Gastrocnemius medialis (tissue), 4 donors: Measurements from ENCODE around the gene DOCK11. TPM values are rescaled to one million over a fixed set of nuclear protein-coding genes. Genes with fewer than 3 reads are reported as not detected.

Experiments
- ATAC-seq, 2 donors: fragments of 150-250 bp; one replicate each; pipeline ENCODE4 v1.9.1; 2016
- DNase-seq, 2 donors: peaks; one replicate each; pipeline ENCODE4 v3.0.0-alpha.2; 2019
- H3K27ac ChIP-seq, 4 donors: fragments of 200-600 bp; sonication (generic); 1 replicate in 1 of 4; 2 replicates in 3 of 4; pipeline ENCODE4 v1.5.1; 2016 to 2018; ENCODE audit warnings: mild to moderate bottlenecking in 2 of 4, moderate library complexity in 1 of 4
- H3K27me3 ChIP-seq, 3 donors: fragments of 200-600 bp; sonication (generic) in 2 of 3; 1 replicate in 1 of 3; 2 replicates in 2 of 3; pipeline versions ENCODE4 v1.5.1 to v1.6.0; 2016 to 2019; ENCODE audit warnings: mild to moderate bottlenecking in 1 of 3, moderate library complexity in 1 of 3
- H3K36me3 ChIP-seq, 2 donors: fragments of 200-600 bp; sonication (generic) in 1 of 2; one replicate each; pipeline ENCODE4 v1.5.1; 2017 to 2018
- H3K4me1 ChIP-seq, 2 donors: fragments of 200-600 bp; sonication (generic) in 1 of 2; one replicate each; pipeline ENCODE4 v1.5.1; 2016 to 2017; ENCODE audit warnings: mild to moderate bottlenecking in 2 of 2
- H3K4me3 ChIP-seq, 4 donors: fragments of 200-600 bp; sonication (generic) in 3 of 4; 1 replicate in 1 of 4; 2 replicates in 3 of 4; pipeline ENCODE4 v1.5.1; 2016 to 2019; ENCODE audit warnings: mild to moderate bottlenecking in 2 of 4
- H3K9me3 ChIP-seq, 3 donors: fragments of 200-600 bp; sonication (generic) in 2 of 3; 1 replicate in 1 of 3; 2 replicates in 2 of 3; pipeline ENCODE4 v1.5.1; 2016 to 2019
- POLR2A ChIP-seq, 2 donors: fragments of 450-650 bp; IDR thresholded peaks; one replicate each; pipeline ENCODE4 v1.6.1; 2017; ENCODE audit warnings: antibody characterized with exemption in 2 of 2, mild to moderate bottlenecking in 2 of 2, moderate library complexity in 2 of 2
- in situ Hi-C, 4 donors: fragments of 200-750 bp; cut with MboI; loops; one replicate each; pipeline versions ENCODE4 v1.15.0 to v1.8.0; 2017; ENCODE audit warnings: low sequenced_read_pairs in 4 of 4
- intact Hi-C: fragments of 100-400 bp; cut with DNase I; formaldehyde crosslinking; loops from one replicate; pipeline ENCODE4 v1.15.1; 2023; ENCODE audit warnings: low total_unique reads
- total RNA-seq, 4 donors: library from RNA; depleted of rRNA; stranded (reverse); fragments of >200 nt; gene quantifications; one replicate each; pipeline versions ENCODE4 v1.1.0 to v1.2.3, GENCODE V29; 2016
- TF ChIP-seq, protein P1 (sequence below), 5 experiments: fragments of 450-650 bp in 3 of 5; fragments of 200-600 bp in 2 of 5; sonication (generic) in 2 of 5; IDR thresholded peaks in 4 of 5; conservative IDR thresholded peaks in 1 of 5; 1 replicate in 4 of 5; 2 replicates in 1 of 5; pipeline ENCODE4 v1.5.1; 2016 to 2019; ENCODE audit warnings: antibody characterized with exemption in 5 of 5, mild to moderate bottlenecking in 3 of 5, moderate library complexity in 3 of 5

The DOCK11 gene
- total RNA-seq, 4 donors from 2014 or later = 2.3 to 5.7 (median 3.2) TPM

DNA sequence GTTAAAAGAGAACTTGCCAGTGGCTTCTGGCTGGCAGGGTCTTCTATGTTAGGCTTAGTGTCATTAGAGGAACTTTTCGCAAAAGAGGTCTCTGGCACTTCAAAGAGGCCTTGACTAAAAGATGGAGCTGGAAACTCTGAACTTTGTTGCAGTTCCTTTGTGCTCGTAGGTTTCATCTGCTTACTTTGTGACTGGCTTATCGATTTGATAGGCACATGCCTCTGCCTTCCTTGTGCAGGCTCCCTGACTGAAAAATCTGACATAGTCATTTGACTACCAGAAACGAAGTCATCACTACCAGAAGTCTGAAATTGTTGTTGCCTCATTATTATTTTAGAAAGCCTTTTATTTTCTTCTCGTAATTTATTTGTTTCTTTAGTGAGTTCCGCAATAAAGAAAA is 137.9 kb downstream of the DOCK11 start:
- Histone ChIP-seq H3K4me3 (no peak overlapping the region), H3K27me3 (no peaks in the 10 kb centered on the region), H3K27ac (no peak overlapping the region), H3K36me3 (no peaks in the 10 kb centered on the region), H3K9me3 (no peaks in the 10 kb centered on the region), H3K4me1 (no peaks in the 10 kb centered on the region)
- in situ Hi-C loops = loop anchor here in 2 of 4 donors (10.0 to 25.0 kb wide), 2 partner anchors 171 to 429 kb away; partner anchors contain the start of gene CT47C1 (in 1 of the 2)
- DNase-seq = no peak
- ATAC-seq = no peak
- intact Hi-C loops = no loop called here
- TF ChIP-seq POLR2A (IDR thresholded peaks at IDR 0.05) = no peak
- TF ChIP-seq, protein P1, sequence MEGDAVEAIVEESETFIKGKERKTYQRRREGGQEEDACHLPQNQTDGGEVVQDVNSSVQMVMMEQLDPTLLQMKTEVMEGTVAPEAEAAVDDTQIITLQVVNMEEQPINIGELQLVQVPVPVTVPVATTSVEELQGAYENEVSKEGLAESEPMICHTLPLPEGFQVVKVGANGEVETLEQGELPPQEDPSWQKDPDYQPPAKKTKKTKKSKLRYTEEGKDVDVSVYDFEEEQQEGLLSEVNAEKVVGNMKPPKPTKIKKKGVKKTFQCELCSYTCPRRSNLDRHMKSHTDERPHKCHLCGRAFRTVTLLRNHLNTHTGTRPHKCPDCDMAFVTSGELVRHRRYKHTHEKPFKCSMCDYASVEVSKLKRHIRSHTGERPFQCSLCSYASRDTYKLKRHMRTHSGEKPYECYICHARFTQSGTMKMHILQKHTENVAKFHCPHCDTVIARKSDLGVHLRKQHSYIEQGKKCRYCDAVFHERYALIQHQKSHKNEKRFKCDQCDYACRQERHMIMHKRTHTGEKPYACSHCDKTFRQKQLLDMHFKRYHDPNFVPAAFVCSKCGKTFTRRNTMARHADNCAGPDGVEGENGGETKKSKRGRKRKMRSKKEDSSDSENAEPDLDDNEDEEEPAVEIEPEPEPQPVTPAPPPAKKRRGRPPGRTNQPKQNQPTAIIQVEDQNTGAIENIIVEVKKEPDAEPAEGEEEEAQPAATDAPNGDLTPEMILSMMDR (IDR thresholded peaks at IDR 0.05 in 4 of 5, conservative IDR thresholded peaks at IDR 0.05 in 1 of 5) = no peak

DNA sequence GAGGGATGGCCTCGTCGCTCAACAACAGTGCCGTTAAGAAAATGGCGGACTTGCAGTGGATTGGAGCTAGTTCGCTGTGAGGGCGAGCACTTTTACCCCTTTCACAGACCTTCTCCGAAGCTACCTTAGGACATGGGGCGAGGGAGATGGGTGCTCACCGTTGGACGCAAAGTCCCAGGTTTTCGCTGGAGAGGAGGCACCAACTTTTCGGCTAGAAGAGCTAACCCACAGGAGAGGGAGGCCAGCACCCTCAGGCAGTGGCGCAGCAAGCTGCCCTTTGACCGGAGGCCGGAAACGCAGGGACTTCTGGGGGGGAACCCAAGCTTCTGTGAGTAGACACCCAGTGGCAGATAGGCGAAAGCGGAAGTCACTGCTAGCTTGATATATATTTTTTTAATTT is 138.7 kb downstream of the DOCK11 start:
- Histone ChIP-seq H3K9me3 (no peaks in the 10 kb centered on the region), H3K27ac (no peak overlapping the region), H3K27me3 (no peaks in the 10 kb centered on the region), H3K4me1 (no peaks in the 10 kb centered on the region), H3K36me3 (no peaks in the 10 kb centered on the region), H3K4me3 (no peak overlapping the region)
- ATAC-seq = no peak
- in situ Hi-C loops (loop anchor here in 2 of 4 donors (10.0 to 25.0 kb wide), 2 partner anchors 170 to 428 kb away; partner anchors contain the start of gene CT47C1 (in 1 of the 2)), intact Hi-C loops (no loop called here)
- no peak for DNase-seq
- no peak for TF ChIP-seq POLR2A (IDR thresholded peaks at IDR 0.05)
- TF ChIP-seq, protein P1 (IDR thresholded peaks at IDR 0.05 in 4 of 5, conservative IDR thresholded peaks at IDR 0.05 in 1 of 5) = no peak

DNA sequence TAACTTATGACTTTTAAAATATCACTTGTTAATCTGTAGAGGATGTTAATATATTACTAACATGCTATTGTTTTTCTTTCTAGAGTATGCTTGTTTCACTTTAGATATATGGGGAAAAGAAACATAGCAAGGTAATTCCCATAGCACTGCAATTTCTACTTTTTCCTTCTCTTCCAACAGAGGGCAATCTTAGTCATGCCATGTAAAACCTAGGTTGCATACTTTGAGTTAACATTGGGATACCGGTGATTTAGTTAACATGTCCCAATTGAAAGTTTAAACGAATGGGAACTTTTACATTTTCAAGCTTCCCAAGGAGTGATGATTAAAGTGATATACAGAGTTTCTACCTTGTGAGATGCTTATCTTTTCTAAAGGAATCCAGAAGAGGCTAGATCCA is 142.4 kb downstream of the DOCK11 start:
- Histone ChIP-seq H3K27me3 (no peaks in the 10 kb centered on the region), H3K9me3 (no peaks in the 10 kb centered on the region), H3K4me3 (no peak overlapping the region), H3K27ac (no peak overlapping the region), H3K4me1 (no peaks in the 10 kb centered on the region), H3K36me3 (no peaks in the 10 kb centered on the region)
- in situ Hi-C loops = loop anchor here in 2 of 4 donors (10.0 to 25.0 kb wide), 2 partner anchors 167 to 424 kb away; partner anchors contain the start of gene CT47C1 (in 1 of the 2)
- TF ChIP-seq POLR2A (IDR thresholded peaks at IDR 0.05) = no peak
- TF ChIP-seq, protein P1 (IDR thresholded peaks at IDR 0.05 in 4 of 5, conservative IDR thresholded peaks at IDR 0.05 in 1 of 5) = no peak
- DNase-seq (no peak), ATAC-seq (no peak)
- intact Hi-C loops = no loop called here

DNA sequence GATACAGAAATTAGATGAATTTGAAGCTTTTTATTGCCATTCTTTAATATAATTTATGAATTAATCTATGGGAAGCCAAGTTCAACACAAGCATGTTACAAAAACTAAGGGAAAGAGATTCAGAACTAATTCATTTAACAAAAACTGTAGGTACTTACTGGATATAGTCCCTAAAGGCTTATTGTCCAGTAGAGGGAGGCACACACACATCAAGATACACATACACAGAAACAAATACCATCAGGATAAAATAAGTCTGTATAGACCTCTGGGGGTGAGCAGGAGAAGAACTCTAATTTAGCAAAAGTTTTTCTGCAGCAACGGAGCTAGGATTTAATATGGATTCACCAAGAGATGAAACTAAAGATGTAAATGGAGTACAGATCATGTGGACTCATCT is 148.8 kb downstream of the DOCK11 start:
- H3K27ac ChIP-seq = no peak overlapping the region
- no peak for DNase-seq
- H3K9me3 ChIP-seq = no peaks in the 10 kb centered on the region
- intact Hi-C loops = loop anchor here (1.0 to 10.0 kb wide), 3 partner anchors 42 to 163 kb away; no protein-coding TSS in a partner anchor
- H3K36me3 ChIP-seq = no peaks in the 10 kb centered on the region
- peak in 1 of 2 donors; percentile 69 for ATAC-seq
- H3K27me3 ChIP-seq = no peaks in the 10 kb centered on the region
- H3K4me3 ChIP-seq = no peak overlapping the region
- no peaks in the 10 kb centered on the region for H3K4me1 ChIP-seq
- no peak for TF ChIP-seq POLR2A (IDR thresholded peaks at IDR 0.05)
- TF ChIP-seq, protein P1 (IDR thresholded peaks at IDR 0.05 in 4 of 5, conservative IDR thresholded peaks at IDR 0.05 in 1 of 5) = peak in 4 of 5 experiments; percentile 18 to 46 (median 34)
- in situ Hi-C loops = loop anchor here in 3 of 4 donors (5.0 to 25.0 kb wide), 3 partner anchors 160 to 418 kb away; partner anchors contain the start of gene CT47C1 (in 1 of the 3)

DNA sequence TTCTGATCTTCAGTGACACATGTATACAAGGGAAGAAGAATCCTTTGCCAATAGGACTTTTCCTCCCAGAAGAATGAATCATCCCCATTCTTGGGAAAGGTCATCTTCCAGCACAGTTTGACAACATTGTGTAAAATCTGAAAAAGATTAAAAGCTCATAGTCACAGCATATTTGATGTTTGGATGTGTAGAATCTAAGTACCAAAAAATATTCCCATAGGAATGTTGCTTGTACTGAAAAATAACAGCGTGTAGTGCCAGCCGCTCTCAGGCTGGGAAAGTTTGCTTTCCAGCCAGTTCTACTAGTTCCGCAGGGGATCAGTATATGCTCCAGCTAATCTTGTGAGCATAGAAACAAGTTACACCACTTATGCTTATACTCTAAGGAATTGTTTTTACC is 157.1 kb downstream of the DOCK11 start:
- no peaks in the 10 kb centered on the region for H3K36me3 ChIP-seq
- in situ Hi-C loops = no loop called here
- TF ChIP-seq, protein P1 (IDR thresholded peaks at IDR 0.05 in 4 of 5, conservative IDR thresholded peaks at IDR 0.05 in 1 of 5) = no peak
- no peak for TF ChIP-seq POLR2A (IDR thresholded peaks at IDR 0.05)
- H3K9me3 ChIP-seq = no peaks in the 10 kb centered on the region
- no peak for DNase-seq
- intact Hi-C loops = no loop called here
- no peak overlapping the region for H3K4me3 ChIP-seq
- H3K27me3 ChIP-seq = no peaks in the 10 kb centered on the region
- no peak overlapping the region for H3K27ac ChIP-seq
- H3K4me1 ChIP-seq = no peaks in the 10 kb centered on the region
- no peak for ATAC-seq
